ENCODE measurements around the gene TDRD9.

Gene TDRD9

DNA sequence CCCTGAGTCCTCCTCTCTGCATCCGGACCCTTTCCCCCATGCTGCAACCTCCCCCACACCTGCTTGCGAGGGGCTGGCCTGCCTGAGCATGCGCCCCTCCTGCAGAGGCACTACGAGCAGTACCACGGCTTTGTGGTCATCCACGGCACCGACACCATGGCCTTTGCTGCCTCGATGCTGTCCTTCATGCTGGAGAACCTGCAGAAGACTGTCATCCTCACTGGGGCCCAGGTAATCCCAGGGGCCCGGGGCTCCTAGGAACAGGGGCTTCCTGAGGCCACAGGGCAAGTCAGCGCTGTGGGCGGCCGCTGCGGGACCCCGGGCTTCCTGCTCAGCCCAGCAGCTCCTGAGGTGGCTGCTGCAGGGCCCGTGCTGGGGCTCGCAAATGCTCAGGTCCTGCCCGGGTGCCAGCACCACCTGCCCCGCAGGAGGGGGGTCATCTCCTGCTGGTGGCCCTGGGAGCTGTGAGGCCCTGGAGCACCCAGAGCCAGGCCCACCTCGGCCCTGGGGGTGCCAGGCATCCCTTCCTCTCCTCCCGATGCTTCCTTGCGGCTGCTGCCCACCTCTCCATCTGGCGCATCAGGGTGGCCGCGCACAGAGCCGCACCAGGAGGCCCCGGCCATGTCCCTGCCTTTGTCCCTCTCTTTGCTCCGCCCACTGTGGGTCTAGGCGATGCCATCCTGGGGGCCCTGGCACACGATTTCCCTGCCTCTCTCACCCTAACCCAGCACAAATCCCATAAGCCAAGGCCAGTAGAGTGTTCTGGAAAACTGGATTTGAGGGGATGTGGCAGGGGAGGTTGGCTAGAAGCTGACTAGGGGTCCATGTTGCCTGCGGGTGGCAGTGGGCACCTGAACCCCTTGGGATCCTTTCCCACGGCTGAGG is 167.4 kb downstream of the TDRD9 start:
- no peaks in the 10 kb centered on the region for H3K27me3 ChIP-seq (ENCODE audit: control insufficient read depth in 1 of 2, insufficient read depth in 2 of 2, low read length in 2 of 2)
- H3K4me3 ChIP-seq (ENCODE audit: low read depth in 1 of 2, low read length in 2 of 2), result no peak overlapping the region
- H3K4me1 ChIP-seq (ENCODE audit: control insufficient read depth in 1 of 2, insufficient read depth in 2 of 2, low read length in 2 of 2), result peaks cover 10 to 15% of the 10 kb centered on the region in 2 donors
- H3K9me3 ChIP-seq (ENCODE audit: control insufficient read depth in 1 of 2, low read length in 2 of 2), result no peaks in the 10 kb centered on the region
- H3K36me3 ChIP-seq (ENCODE audit: control insufficient read depth in 1 of 2, insufficient read depth in 2 of 2, low read length in 2 of 2), result no peaks in the 10 kb centered on the region
- H3K27ac ChIP-seq (ENCODE audit: low read depth, low read length), result no peak overlapping the region
- no peak overlapping the region for H3K9ac ChIP-seq (ENCODE audit: low read depth in 1 of 2, low read length in 2 of 2)

- H3K9ac ChIP-seq (ENCODE audit: low read depth in 1 of 2, low read length in 2 of 2), result no peak overlapping the region
- no peak overlapping the region for H3K27ac ChIP-seq (ENCODE audit: low read depth, low read length)
- H3K4me3 ChIP-seq (ENCODE audit: low read depth in 1 of 2, low read length in 2 of 2), result no peak overlapping the region
- no peaks in the 10 kb centered on the region for H3K9me3 ChIP-seq (ENCODE audit: control insufficient read depth in 1 of 2, low read length in 2 of 2)
- H3K36me3 ChIP-seq (ENCODE audit: control insufficient read depth in 1 of 2, insufficient read depth in 2 of 2, low read length in 2 of 2), result no peaks in the 10 kb centered on the region
- no peaks in the 10 kb centered on the region for H3K27me3 ChIP-seq (ENCODE audit: control insufficient read depth in 1 of 2, insufficient read depth in 2 of 2, low read length in 2 of 2)
- peaks cover 17 to 21% of the 10 kb centered on the region in 2 donors for H3K4me1 ChIP-seq (ENCODE audit: control insufficient read depth in 1 of 2, insufficient read depth in 2 of 2, low read length in 2 of 2)
Measured at GRCh38 chr14:104096318-104096717, 168.1 kb downstream of the TDRD9 start.

- Histone ChIP-seq H3K27ac (ENCODE audit: low read depth, low read length) (no peak overlapping the region), H3K4me1 (ENCODE audit: control insufficient read depth in 1 of 2, insufficient read depth in 2 of 2, low read length in 2 of 2) (peaks cover 22 to 25% of the 10 kb centered on the region in 2 donors), H3K9ac (ENCODE audit: low read depth in 1 of 2, low read length in 2 of 2) (no peak overlapping the region), H3K4me3 (ENCODE audit: low read depth in 1 of 2, low read length in 2 of 2) (no peak overlapping the region), H3K36me3 (ENCODE audit: control insufficient read depth in 1 of 2, insufficient read depth in 2 of 2, low read length in 2 of 2) (no peaks in the 10 kb centered on the region), H3K27me3 (ENCODE audit: control insufficient read depth in 1 of 2, insufficient read depth in 2 of 2, low read length in 2 of 2) (no peaks in the 10 kb centered on the region), H3K9me3 (ENCODE audit: control insufficient read depth in 1 of 2, low read length in 2 of 2) (no peaks in the 10 kb centered on the region)
Measured at GRCh38 chr14:104096751-104097700, 168.8 kb downstream of the TDRD9 start.

DNA sequence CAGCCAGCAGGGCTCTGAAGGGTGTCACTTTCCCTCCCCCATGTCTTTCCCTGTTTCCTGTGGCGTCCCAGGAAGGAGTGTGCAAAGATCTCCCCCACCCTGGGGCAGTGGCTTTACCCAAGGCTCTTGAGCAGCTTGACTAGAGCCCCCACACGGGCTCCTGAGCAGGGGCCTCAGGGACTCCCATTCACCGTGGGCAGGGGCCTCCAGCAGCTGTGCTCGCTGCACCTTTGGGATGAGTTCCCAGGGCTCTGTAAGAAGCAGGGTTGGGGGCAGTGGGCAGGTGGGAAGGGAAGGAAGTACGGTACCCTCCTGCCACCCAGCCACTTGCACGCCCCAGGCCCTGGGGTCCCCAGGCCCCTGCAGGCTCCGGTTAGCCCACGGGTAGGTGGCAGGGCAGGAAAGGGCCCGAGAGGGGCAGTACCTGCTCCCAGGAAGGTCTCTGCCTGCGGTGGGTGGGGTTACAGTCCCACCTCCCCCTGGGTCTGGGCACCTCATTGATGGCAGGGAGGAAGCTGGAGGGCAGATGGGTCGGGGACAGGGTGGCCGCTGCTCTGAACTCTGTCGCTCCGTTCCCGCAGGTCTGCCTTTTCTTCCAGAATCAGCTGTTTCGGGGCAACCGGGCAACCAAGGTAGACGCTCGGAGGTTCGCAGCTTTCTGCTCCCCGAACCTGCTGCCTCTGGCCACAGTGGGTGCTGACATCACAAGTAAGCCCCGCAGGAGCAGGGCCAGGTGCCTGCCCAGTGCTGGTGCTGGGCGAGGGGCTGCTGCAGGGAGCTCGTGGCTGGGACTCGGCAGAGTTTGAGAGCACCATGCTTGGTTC is 170.2 kb downstream of the TDRD9 start:
- no peak overlapping the region for H3K4me3 ChIP-seq (ENCODE audit: low read depth in 1 of 2, low read length in 2 of 2)
- H3K27me3 ChIP-seq (ENCODE audit: control insufficient read depth in 1 of 2, insufficient read depth in 2 of 2, low read length in 2 of 2), result no peaks in the 10 kb centered on the region
- H3K27ac ChIP-seq (ENCODE audit: low read depth, low read length), result no peak overlapping the region
- H3K9me3 ChIP-seq (ENCODE audit: control insufficient read depth in 1 of 2, low read length in 2 of 2), result no peaks in the 10 kb centered on the region
- no peak overlapping the region for H3K9ac ChIP-seq (ENCODE audit: low read depth in 1 of 2, low read length in 2 of 2)
- H3K36me3 ChIP-seq (ENCODE audit: control insufficient read depth in 1 of 2, insufficient read depth in 2 of 2, low read length in 2 of 2), result no peaks in the 10 kb centered on the region
- peaks cover 22 to 25% of the 10 kb centered on the region in 2 donors for H3K4me1 ChIP-seq (ENCODE audit: control insufficient read depth in 1 of 2, insufficient read depth in 2 of 2, low read length in 2 of 2)

GRCh38 chr14:104099096-104100041 is 171.1 kb downstream of the TDRD9 start:
- H3K4me1 ChIP-seq (ENCODE audit: control insufficient read depth in 1 of 2, insufficient read depth in 2 of 2, low read length in 2 of 2), result peaks cover 17 to 19% of the 10 kb centered on the region in 2 donors
- H3K27ac ChIP-seq (ENCODE audit: low read depth, low read length), result no peak overlapping the region
- H3K9me3 ChIP-seq (ENCODE audit: control insufficient read depth in 1 of 2, low read length in 2 of 2), result no peaks in the 10 kb centered on the region
- no peaks in the 10 kb centered on the region for H3K36me3 ChIP-seq (ENCODE audit: control insufficient read depth in 1 of 2, insufficient read depth in 2 of 2, low read length in 2 of 2)
- H3K27me3 ChIP-seq (ENCODE audit: control insufficient read depth in 1 of 2, insufficient read depth in 2 of 2, low read length in 2 of 2), result peaks cover 0 to 1% of the 10 kb centered on the region in 2 donors
- H3K4me3 ChIP-seq (ENCODE audit: low read depth in 1 of 2, low read length in 2 of 2), result no peak overlapping the region
- H3K9ac ChIP-seq (ENCODE audit: low read depth in 1 of 2, low read length in 2 of 2), result no peak overlapping the region

DNA sequence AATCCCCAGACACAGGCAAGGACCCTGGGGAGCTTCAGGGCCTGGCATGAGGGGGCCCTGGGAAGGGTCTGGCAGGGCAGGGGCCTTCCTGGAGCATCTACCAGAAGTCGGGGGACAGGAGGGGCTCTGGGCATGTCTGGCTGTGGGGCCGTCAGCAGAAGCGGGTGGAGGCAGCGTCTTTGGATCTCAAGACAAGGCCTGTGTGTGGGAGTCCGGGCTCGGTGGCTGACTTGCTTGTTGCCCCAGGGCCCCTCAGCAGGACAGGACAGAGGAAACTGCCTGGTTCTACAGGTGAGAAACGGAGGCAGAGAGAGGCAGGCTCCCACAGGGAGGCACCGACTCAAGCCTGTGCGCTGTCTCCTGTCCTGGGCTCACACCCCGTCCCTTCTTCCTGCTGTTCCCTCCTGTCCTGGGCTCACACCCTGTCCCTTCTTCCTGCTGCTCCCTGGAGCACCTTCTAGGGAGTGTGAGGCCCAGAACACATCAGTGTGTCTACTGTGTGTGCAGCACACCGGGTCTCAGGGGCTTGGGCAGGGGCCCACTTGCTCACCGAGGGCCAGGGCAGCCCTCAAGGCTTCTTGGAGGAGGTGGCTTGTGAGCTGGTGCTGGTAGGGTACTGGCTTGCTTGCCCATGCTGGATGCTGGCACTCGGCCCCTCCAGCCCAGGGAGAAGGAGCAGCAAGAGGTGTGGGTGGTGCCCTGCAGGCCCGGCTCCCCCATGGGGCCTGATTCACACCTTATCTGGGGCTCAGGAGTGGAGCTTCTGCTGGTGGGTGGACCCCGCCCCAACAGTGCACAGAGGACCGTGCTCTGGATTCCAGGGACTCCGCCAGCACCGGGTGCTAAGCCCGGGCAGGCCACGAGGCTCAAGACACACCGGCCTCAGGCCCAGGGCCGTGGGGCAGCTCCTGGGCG is 172.2 kb downstream of the TDRD9 start:
- Histone ChIP-seq H3K9me3 (ENCODE audit: control insufficient read depth in 1 of 2, low read length in 2 of 2) (no peaks in the 10 kb centered on the region), H3K27me3 (ENCODE audit: control insufficient read depth in 1 of 2, insufficient read depth in 2 of 2, low read length in 2 of 2) (peaks cover 0 to 7% of the 10 kb centered on the region in 2 donors), H3K27ac (ENCODE audit: low read depth, low read length) (no peak overlapping the region), H3K4me3 (ENCODE audit: low read depth in 1 of 2, low read length in 2 of 2) (no peak overlapping the region), H3K36me3 (ENCODE audit: control insufficient read depth in 1 of 2, insufficient read depth in 2 of 2, low read length in 2 of 2) (no peaks in the 10 kb centered on the region), H3K9ac (ENCODE audit: low read depth in 1 of 2, low read length in 2 of 2) (no peak overlapping the region), H3K4me1 (ENCODE audit: control insufficient read depth in 1 of 2, insufficient read depth in 2 of 2, low read length in 2 of 2) (peaks cover 14 to 17% of the 10 kb centered on the region in 2 donors)

DNA sequence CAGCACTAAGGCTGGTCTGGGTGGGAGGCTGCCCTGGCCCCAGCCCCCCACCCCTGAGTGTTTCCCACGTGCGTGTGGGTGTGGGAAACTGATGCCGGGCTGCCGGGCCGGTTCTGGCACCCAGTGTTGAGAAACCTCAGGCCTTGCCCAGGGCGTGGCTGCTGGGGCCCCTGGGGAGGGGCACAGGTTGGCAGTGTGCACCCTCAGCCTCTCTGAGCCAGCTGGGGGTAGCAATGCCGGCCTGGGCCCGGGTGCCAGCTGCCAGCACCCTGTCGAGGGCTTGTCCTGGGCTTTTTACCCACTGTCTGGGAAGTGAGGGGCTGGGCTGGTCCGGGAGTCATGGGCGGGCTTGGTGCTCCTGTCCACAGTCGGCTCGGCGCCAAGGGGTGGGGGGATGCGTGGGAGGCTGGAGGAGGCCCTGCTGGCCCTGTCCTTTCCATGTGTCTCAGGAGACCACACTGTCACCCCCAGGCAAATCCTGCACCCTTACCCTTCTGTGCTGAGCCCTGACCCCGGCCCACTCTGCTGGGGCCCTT is 172.9 kb downstream of the TDRD9 start:
- Histone ChIP-seq H3K4me1 (ENCODE audit: control insufficient read depth in 1 of 2, insufficient read depth in 2 of 2, low read length in 2 of 2) (peaks cover 16 to 23% of the 10 kb centered on the region in 2 donors), H3K4me3 (ENCODE audit: low read depth in 1 of 2, low read length in 2 of 2) (no peak overlapping the region), H3K27me3 (ENCODE audit: control insufficient read depth in 1 of 2, insufficient read depth in 2 of 2, low read length in 2 of 2) (peaks cover 0 to 7% of the 10 kb centered on the region in 2 donors), H3K9ac (ENCODE audit: low read depth in 1 of 2, low read length in 2 of 2) (no peak overlapping the region), H3K36me3 (ENCODE audit: control insufficient read depth in 1 of 2, insufficient read depth in 2 of 2, low read length in 2 of 2) (no peaks in the 10 kb centered on the region), H3K9me3 (ENCODE audit: control insufficient read depth in 1 of 2, low read length in 2 of 2) (no peaks in the 10 kb centered on the region), H3K27ac (ENCODE audit: low read depth, low read length) (no peak overlapping the region)

DNA sequence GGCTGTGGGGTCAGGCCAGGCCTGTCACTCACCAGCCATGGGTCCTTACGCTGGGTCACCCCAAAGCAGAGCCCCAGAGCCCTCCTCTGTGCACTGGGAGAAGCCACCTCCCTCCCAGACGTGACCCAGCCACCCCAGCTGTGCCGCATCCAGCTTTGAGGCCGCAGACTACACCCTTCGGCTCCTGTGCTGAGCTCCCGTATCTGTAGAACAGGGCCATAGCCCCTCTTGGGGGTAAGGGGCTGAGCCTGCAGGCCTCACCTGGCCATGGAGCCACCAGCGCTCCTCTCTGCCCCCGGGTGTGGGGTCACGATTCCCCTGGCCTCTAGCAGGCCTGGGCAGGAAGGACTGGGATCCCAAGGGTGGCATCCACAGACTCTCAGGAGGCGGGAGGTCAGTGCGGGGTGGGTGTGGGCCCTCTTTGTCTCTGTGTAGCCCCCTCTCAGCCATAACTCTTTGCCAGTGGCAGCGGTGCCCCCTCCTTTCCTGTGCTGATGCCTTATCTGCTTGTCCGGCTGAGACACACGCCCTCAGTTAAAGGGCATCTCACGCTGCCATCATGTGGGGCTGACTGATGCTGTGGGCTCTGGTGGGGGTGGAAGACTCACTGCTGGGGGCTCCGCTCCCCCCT is 173.5 kb downstream of the TDRD9 start:
- Histone ChIP-seq H3K9ac (ENCODE audit: low read depth in 1 of 2, low read length in 2 of 2) (no peak overlapping the region), H3K4me1 (ENCODE audit: control insufficient read depth in 1 of 2, insufficient read depth in 2 of 2, low read length in 2 of 2) (peaks cover 19 to 23% of the 10 kb centered on the region in 2 donors), H3K27me3 (ENCODE audit: control insufficient read depth in 1 of 2, insufficient read depth in 2 of 2, low read length in 2 of 2) (peaks cover 0 to 7% of the 10 kb centered on the region in 2 donors), H3K4me3 (ENCODE audit: low read depth in 1 of 2, low read length in 2 of 2) (no peak overlapping the region), H3K36me3 (ENCODE audit: control insufficient read depth in 1 of 2, insufficient read depth in 2 of 2, low read length in 2 of 2) (no peaks in the 10 kb centered on the region), H3K9me3 (ENCODE audit: control insufficient read depth in 1 of 2, low read length in 2 of 2) (no peaks in the 10 kb centered on the region), H3K27ac (ENCODE audit: low read depth, low read length) (no peak overlapping the region)

Measured in duodenal mucosa (tissue), 2 donors.